H4 (cell line): ENCODE measurements around the gene SEH1L. TPM values are rescaled to one million over a fixed set of nuclear protein-coding genes. Genes with fewer than 3 reads are reported as not detected.
A peak's percentile ranks its signal among the peaks of the same experiment; 100 is the strongest.
"Not testable (repeated sequence)": the region's sequence is repeated elsewhere in the genome, so short reads cannot be mapped to it uniquely, and the experiment has no call there.

Experiments
- DNase-seq: peaks from one replicate; pipeline ENCODE4 v3.0.0-alpha.2; 2015; ENCODE audit warnings: low spot score
- total RNA-seq: library from RNA; depleted of rRNA; stranded (reverse); fragments of >200 nt; shearing (Covaris generic); gene quantifications from 2 replicates; pipeline ENCODE4 v1.2.3, GENCODE V29; 2014

SEH1L gene
- total RNA-seq, 1 experiment from 2014 or later, result 47.8 TPM

- DNase-seq, result no peak
Observed at GRCh38 chr18:12995952-12996477, 48.2 kb downstream of the SEH1L start.

- DNase-seq, result no peak
Observed at GRCh38 chr18:12996661-12997292, 49.0 kb downstream of the SEH1L start.

DNA sequence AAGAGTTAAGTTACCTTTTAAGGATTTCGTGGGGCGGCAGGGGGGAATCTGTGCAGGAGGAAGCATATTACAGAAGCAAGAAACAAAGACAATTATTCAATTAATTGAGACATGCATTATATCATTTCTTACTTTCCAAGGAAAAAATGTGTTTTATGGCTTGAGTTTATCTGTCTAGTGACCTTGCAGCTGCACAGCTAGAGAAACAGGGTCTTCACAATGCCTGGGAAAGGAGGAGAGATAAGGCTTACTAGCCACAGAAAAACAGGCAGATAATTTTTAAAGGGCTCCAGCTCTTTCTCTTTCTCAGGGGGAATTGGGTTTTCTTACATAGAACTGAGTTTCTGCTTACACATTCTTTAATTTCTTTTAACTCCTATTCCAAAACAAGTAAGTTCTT lies 49.5 kb downstream of the SEH1L start:
- DNase-seq, result not testable (repeated sequence)

DNA sequence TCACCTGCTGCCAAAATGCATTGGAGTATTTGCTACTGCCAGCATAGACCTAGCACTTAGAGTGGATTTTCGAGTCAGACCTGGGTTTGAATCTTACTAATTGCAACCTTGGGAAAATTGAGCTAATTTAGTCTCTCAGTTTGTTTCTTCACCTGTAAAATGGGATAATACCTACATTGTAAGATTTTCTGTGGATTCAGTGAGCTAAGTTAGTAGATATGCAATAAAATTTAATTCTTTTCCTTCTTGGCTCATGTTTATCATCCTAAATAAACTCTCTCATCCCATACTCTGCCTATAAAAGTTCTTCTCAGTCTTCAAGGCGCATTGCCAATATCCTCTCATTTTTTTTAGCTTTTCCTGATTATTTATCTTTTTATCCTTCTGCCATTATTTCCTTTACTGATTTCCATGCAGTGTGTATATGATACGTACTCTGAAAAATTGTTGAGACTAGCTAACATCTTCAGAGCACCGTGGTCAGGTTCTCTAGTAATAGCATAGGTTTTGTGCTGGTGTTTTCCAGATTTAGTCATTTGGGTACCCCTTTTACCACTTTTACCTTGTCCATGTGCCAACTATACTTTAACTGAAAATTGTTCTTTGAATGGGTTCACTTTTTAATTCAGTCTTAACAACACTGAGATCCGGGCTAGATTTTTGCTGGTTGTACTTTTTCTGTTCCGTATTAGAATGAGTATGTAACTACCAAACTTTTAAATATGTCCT lies 50.7 kb downstream of the SEH1L start:
- DNase-seq, result no peak

DNA sequence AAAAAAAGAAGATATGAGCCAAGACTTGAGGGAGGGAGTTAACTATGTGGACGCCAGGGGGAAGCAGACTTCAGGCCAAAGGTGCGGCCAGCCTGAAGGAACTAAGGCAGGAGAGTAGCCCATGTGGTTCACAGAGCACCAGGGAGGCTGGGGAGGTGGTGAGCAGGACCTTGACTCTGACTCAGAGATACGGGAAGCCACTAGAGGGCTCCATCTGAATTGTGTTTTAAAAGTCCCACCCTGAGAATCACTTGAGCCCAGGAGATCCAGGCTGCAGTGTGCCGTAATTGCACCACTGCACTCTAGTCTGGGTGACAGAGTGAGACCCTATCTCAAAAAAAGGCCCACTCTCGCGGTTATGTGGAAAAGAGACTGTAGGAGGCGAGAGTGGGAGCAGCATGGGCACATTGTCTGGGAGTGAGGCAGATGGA lies 55.7 kb downstream of the SEH1L start:
- peak; percentile 78 for DNase-seq

GRCh38 chr18:13004396-13004795 lies 56.6 kb downstream of the SEH1L start:
- DNase-seq, result no peak

DNA sequence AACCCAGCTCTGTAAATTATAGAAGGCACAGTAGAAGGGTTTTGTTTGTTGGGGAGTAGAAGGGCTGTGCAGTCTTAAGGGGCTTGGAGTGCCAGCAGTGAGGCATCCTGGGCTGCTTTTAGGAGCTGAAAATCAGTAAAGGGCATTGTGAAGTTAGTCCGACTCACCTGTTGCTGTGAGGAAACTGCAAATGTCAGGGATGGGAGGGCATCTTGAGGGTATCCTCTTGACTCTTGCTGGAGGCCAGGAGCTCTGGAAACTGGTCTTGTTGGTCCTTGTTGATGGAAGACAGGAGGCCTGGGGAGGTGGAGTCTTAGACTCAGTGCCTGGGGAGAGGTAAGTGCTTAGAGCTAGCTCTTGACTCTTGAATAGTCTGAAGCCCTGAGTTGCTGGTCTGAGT lies 57.5 kb downstream of the SEH1L start:
- no peak for DNase-seq

DNA sequence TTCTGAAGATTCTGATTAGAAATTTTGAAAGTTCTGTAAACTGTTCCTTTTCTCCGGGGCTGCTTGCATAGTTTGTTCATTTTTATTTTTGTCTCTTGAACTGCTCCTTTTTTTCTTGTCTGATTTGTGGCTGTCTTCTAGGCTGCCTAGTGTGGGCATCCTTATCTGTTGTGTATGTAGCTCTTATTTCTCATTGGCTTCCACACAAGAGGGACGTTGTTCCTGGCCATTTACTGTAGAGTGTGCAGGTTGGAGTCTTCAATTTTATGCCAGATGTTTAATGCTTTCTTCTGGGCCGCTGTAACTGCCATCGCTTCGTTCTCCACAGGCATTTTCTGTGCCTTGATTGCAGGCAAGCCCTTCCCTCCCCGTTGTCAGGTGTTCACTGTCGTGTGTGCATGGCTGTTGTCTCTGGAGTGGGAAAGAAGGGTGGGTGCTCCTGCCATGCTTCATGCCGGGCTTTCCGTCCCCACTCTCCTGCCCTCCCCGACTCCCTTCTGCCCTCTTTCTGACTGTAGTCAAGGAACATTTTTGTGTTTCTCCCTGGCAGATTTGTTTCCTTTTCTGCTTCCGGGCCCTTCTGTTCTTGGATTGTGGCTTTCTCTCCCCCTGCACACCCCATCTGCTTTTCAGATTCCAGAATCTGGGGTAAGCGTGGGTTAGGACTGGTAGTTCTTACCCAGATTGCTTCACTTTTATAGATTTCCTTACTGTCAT lies 58.9 kb downstream of the SEH1L start:
- no peak for DNase-seq

- no peak for DNase-seq
Observed at GRCh38 chr18:13007248-13007560, 59.4 kb downstream of the SEH1L start.

GRCh38 chr18:13011719-13012118 lies 63.9 kb downstream of the SEH1L start:
- no peak for DNase-seq

GRCh38 chr18:13014232-13014631 lies 66.4 kb downstream of the SEH1L start:
- DNase-seq, result no peak

DNA sequence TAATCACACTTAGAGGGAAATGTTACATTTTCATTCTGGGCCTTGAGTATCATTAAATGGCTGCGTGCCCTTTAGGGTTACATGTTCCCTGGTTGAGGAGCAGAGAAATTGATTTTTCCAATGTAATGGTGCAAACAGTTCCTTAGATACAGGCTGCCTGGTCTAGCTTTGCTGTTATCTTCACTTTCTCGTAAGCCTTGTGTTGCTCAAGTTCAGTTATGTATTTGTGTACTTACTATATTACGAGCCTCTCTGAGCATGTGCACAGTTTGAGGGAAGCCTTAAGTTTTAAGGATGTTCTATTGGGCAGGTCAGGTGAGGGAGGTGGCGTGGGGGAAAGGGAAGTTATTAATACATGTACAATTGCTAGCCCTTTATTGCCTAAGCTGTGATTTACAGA lies 67.0 kb downstream of the SEH1L start:
- no peak for DNase-seq

- DNase-seq, result no peak
Observed at GRCh38 chr18:13017247-13017875, 69.5 kb downstream of the SEH1L start.

GRCh38 chr18:13018374-13018773 lies 70.6 kb downstream of the SEH1L start:
- no peak for DNase-seq

DNA sequence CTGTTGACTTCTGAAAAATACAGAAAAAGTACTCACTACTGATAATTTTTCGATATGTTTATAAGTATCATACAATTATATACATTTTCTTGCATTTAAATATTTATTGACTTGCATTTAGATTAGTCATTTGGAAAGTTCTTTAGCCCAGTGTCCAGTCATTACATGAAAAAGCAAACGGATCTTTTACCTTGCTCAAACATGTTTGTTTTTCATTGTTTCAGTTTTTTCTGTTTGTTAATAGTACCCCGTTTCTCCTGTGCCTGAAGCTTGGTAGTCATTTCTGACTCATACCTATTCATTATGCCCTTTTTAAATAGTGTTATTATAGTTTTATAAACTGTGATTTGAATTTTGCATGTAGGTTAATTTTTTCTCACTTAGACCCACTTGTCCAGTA lies 71.5 kb downstream of the SEH1L start:
- DNase-seq, result no peak

GRCh38 chr18:13022644-13023043 lies 74.8 kb downstream of the SEH1L start:
- no peak for DNase-seq

DNA sequence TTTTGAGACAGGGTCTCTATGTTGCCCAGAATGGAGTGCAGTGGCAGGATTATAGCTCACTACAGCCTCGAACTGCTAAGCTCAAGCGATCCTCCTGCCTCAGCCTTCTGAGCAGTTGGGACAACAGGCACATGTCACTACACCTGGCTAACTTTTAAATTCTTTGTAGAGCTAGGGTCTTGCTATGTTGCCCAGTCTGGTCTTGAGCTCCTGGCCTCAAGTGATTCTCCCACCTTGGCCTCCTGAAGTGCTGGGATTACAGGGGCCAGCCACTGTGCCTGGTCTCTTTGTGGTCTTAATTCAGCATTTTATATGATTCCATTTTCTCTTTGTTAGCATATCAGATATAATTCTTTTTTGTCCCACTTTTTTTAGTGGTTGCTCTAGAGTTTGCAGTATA lies 77.4 kb downstream of the SEH1L start:
- DNase-seq, result no peak

GRCh38 chr18:13026583-13027270 lies 78.9 kb downstream of the SEH1L start:
- DNase-seq, result no peak

- DNase-seq, result no peak
Observed at GRCh38 chr18:13028869-13029268, 81.1 kb downstream of the SEH1L start.

DNA sequence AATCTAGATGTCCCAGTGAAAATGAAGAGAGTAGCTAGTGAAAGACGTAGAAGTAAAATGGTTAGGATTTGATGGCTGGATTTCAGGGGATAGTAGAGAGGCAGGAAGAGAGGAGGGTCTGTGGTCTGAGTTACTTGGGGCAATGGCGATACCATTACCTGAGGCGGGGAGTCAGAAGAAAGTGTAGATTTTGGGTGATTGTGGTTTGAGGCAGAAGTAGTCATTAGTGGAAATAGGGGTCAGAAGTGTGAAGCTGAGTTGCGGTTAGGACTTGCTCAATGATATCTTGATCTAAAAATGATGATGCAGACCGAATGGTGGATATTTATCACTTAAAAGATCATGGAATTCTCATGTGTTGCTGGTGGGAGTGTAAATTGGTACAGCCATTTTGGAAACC lies 84.4 kb downstream of the SEH1L start:
- no peak for DNase-seq

DNA sequence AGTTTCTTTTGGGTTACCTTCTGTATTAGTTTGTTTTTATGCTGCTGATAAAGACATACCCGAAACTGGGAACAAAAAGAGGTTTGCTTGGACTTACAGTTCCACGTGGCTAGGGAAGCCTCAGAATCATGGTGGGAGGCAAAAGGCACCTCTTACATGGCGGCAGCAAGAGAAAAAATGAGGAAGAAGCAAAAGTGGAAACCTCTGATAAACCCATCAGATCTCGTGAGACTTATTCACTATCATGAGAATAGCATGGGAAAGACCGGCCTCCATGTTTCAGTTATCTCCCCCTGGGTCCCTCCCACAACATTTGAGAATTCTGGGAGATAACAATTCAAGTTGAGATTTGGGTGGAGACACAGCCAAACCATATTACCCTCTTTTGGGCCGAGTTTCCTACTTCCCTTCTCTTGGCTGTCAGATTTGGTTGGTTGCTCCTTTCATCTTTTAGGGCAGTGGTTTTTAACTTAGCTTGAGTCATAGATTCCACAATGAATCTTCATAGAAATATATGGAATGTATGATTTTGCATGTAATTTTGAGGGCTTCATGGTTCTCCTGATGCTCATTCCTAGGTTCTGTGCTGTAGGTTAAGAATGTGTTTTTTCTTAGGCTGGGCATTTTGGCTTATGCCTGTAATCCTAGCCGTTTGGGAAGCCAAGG lies 87.6 kb downstream of the SEH1L start:
- DNase-seq, result no peak
